GM19035 (cell line): ENCODE results near the gene GLIS1.

Experiments
- ATAC-seq: cut with Tn5 transposase; IDR thresholded peaks from one replicate; pipeline ENCODE4 v1.9.1; 2021; ENCODE audit not compliant: unreplicated experiment

GLIS1 gene

GRCh38 chr1:53600561-53600960 lies 138.4 kb downstream of the GLIS1 start:
- no peak for ATAC-seq

GRCh38 chr1:53600001-53600400 lies 139.0 kb downstream of the GLIS1 start:
- ATAC-seq: no peak

- ATAC-seq: no peak
These were observed 139.5 kb downstream of the GLIS1 start for GRCh38 chr1:53599481-53599880.

GRCh38 chr1:53598966-53599365 lies 140.0 kb downstream of the GLIS1 start:
- ATAC-seq: no peak

- no peak for ATAC-seq
These were observed 143.1 kb downstream of the GLIS1 start for GRCh38 chr1:53595906-53596305.

GRCh38 chr1:53594391-53595180 lies 144.4 kb downstream of the GLIS1 start:
- ATAC-seq: no peak

GRCh38 chr1:53593758-53594380 lies 145.1 kb downstream of the GLIS1 start:
- no peak for ATAC-seq

GRCh38 chr1:53592985-53593757 lies 145.8 kb downstream of the GLIS1 start:
- no peak for ATAC-seq

- ATAC-seq: no peak
These were observed 146.4 kb downstream of the GLIS1 start for GRCh38 chr1:53592521-53592982.

GRCh38 chr1:53591924-53592323 lies 147.0 kb downstream of the GLIS1 start:
- no peak for ATAC-seq

- ATAC-seq: no peak
These were observed 148.1 kb downstream of the GLIS1 start for GRCh38 chr1:53590531-53591515.

- ATAC-seq: no peak
These were observed 148.9 kb downstream of the GLIS1 start for GRCh38 chr1:53590104-53590503.

GRCh38 chr1:53589043-53589887 lies 149.7 kb downstream of the GLIS1 start:
- ATAC-seq: no peak

- no peak for ATAC-seq
These were observed 150.7 kb downstream of the GLIS1 start for GRCh38 chr1:53588053-53588779.

- no peak for ATAC-seq
These were observed 151.5 kb downstream of the GLIS1 start for GRCh38 chr1:53587252-53587988.

- ATAC-seq: no peak
These were observed 152.2 kb downstream of the GLIS1 start for GRCh38 chr1:53586765-53587164.

GRCh38 chr1:53585565-53585964 lies 153.4 kb downstream of the GLIS1 start:
- ATAC-seq: no peak

- ATAC-seq: no peak
These were observed 153.8 kb downstream of the GLIS1 start for GRCh38 chr1:53585129-53585528.
